ENCODE data around the gene EML6.

EML6 gene

DNA sequence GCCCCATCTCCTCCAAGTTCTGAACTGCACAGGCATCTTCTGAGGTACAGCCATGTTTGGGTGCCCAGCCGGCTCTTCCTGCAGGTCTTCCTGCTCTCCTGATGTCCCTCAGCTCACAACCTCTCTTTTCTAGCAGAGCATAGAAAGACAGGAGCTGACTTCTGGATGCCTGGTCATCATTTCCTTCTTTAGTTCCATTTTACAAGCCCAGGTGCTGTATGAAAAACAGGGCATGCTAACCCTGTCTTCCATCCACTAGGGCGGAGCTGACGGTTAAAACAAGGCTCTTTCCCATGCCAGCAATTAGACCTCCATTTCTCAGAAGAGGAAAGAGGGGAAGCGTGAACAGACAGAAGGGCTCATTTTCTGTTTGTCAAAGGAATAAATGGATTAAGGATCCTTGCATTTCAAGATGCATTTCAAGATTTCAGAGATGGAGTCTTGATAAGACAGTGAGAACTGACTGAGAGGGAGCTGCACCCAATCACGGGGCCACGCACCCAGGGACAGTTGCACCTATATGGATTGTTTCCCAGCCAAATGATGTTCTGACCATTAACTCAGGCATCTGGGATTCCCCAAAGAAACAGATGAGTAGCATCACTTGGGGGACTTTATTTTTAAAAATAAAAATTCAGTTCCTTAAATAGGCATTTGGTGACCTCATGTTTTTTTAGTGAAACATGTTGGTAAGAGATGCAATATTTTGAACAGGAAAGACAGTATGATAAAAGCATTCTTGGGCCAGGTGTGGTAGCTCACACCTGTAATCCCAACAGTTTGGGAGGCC lies 45.8 kb upstream of the EML6 start:
- H3K79me2 ChIP-seq (ENCODE audit: low read length), result no peaks in the 10 kb centered on the region
- H3K27me3 ChIP-seq (ENCODE audit: low read depth, low read length), result peaks cover 67% of the 10 kb centered on the region
- no peak overlapping the region for H3K27ac ChIP-seq (ENCODE audit: low read length)
- H3K4me2 ChIP-seq (ENCODE audit: low read length), result 0 out of 2 replicates have a peak overlapping the region, but pooled peaks have one; percentile 9
- H3K9ac ChIP-seq (ENCODE audit: low read length), result no peak overlapping the region
- TF ChIP-seq EZH2phosphoT487 (IDR thresholded peaks at IDR 0.05; ENCODE audit: low read depth), result no peak
- TF ChIP-seq, protein P1, sequence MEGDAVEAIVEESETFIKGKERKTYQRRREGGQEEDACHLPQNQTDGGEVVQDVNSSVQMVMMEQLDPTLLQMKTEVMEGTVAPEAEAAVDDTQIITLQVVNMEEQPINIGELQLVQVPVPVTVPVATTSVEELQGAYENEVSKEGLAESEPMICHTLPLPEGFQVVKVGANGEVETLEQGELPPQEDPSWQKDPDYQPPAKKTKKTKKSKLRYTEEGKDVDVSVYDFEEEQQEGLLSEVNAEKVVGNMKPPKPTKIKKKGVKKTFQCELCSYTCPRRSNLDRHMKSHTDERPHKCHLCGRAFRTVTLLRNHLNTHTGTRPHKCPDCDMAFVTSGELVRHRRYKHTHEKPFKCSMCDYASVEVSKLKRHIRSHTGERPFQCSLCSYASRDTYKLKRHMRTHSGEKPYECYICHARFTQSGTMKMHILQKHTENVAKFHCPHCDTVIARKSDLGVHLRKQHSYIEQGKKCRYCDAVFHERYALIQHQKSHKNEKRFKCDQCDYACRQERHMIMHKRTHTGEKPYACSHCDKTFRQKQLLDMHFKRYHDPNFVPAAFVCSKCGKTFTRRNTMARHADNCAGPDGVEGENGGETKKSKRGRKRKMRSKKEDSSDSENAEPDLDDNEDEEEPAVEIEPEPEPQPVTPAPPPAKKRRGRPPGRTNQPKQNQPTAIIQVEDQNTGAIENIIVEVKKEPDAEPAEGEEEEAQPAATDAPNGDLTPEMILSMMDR (IDR thresholded peaks at IDR 0.05; ENCODE audit: low read depth, low read length), result no peak
- no peaks in the 10 kb centered on the region for H3K9me3 ChIP-seq (ENCODE audit: insufficient read depth, low read length)
- no peaks in the 10 kb centered on the region for H3K36me3 ChIP-seq (replicated peaks; ENCODE audit: low read depth, low read length)
- H4K20me1 ChIP-seq (ENCODE audit: insufficient read depth, low read length), result peaks cover 4% of the 10 kb centered on the region; the same call in 1 of the 2 replicates
- no peak overlapping the region for H3K4me3 ChIP-seq (ENCODE audit: low read length)
- H2AFZ ChIP-seq (ENCODE audit: low read depth, low read length), result no peak overlapping the region
- peaks cover 36% of the 10 kb centered on the region for H3K4me1 ChIP-seq (ENCODE audit: low read length)

DNA sequence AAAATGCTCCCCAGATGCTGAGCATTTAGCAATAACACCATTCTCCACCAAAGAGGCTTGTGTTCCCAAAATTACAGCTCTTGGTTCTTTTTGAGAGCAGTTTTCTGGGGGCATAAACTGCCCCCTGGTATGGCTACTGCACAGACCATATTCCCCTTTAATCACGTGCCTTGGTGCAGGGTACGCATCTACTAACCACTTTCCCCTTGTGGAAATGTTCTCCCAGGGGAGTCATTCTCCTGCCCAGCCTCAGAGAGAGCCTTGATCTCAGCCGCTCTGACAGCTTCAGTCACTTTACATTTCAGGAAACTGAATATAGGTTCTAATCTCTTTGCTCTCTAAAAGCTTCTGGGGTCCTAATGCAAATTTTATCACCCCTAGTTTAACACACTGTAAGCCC lies 44.7 kb upstream of the EML6 start:
- no peak overlapping the region for H3K27ac ChIP-seq (ENCODE audit: low read length)
- no peak for TF ChIP-seq EZH2phosphoT487 (IDR thresholded peaks at IDR 0.05; ENCODE audit: low read depth)
- TF ChIP-seq, protein P1 (IDR thresholded peaks at IDR 0.05; ENCODE audit: low read depth, low read length), result no peak
- H3K4me1 ChIP-seq (ENCODE audit: low read length), result peaks cover 26% of the 10 kb centered on the region
- no peak overlapping the region for H3K4me3 ChIP-seq (ENCODE audit: low read length)
- H2AFZ ChIP-seq (ENCODE audit: low read depth, low read length), result no peak overlapping the region
- peaks cover 77% of the 10 kb centered on the region for H3K27me3 ChIP-seq (ENCODE audit: low read depth, low read length)
- H3K9ac ChIP-seq (ENCODE audit: low read length), result no peak overlapping the region
- no peaks in the 10 kb centered on the region for H3K79me2 ChIP-seq (ENCODE audit: low read length)
- H3K36me3 ChIP-seq (replicated peaks; ENCODE audit: low read depth, low read length), result no peaks in the 10 kb centered on the region
- H3K4me2 ChIP-seq (ENCODE audit: low read length), result no peak overlapping the region
- H4K20me1 ChIP-seq (ENCODE audit: insufficient read depth, low read length), result peaks cover 4% of the 10 kb centered on the region; the same call in 1 of the 2 replicates
- no peaks in the 10 kb centered on the region for H3K9me3 ChIP-seq (ENCODE audit: insufficient read depth, low read length)

DNA sequence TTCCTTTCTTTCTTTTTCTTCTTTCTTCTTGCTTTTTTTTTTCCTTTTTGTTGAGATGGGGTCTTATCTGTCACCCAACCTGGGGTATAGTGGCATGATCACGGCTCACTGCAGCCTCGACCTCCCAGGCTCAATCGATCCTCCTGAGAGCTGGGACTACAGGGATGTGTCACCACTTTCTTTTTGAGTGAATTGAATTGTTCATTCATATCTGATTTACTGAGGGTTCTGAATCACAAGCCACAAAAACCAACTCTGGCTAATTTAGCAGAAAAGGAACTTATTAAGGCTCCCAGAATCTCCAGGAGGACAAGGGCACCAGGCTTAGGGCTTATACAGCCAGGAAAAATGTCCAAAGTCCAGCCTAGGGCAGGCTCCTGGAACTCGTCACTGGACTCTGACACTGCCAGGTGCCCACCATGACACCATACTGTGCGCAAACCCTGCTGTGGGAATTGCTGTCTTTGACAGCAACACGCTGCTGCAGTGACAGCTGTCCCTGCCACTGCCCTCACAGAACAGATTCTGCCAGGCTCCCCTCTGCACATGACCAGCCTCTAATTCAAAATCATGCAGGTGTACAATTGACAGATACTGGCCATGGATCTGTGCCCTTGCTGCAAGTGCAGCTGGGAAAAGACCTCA lies 42.9 kb upstream of the EML6 start:
- H3K4me1 ChIP-seq (ENCODE audit: low read length), result peaks cover 23% of the 10 kb centered on the region
- H3K27me3 ChIP-seq (ENCODE audit: low read depth, low read length), result peaks cover 83% of the 10 kb centered on the region
- H3K4me2 ChIP-seq (ENCODE audit: low read length), result peak overlapping the region; percentile 54
- TF ChIP-seq, protein P1 (IDR thresholded peaks at IDR 0.05; ENCODE audit: low read depth, low read length), result no peak
- TF ChIP-seq EZH2phosphoT487 (IDR thresholded peaks at IDR 0.05; ENCODE audit: low read depth), result no peak
- 0 out of 2 replicates have a peak overlapping the region, but pooled peaks have one; percentile 8 for H3K4me3 ChIP-seq (ENCODE audit: low read length)
- no peaks in the 10 kb centered on the region for H3K79me2 ChIP-seq (ENCODE audit: low read length)
- no peaks in the 10 kb centered on the region for H3K9me3 ChIP-seq (ENCODE audit: insufficient read depth, low read length)
- no peak overlapping the region for H3K9ac ChIP-seq (ENCODE audit: low read length)
- H3K27ac ChIP-seq (ENCODE audit: low read length), result no peak overlapping the region
- H2AFZ ChIP-seq (ENCODE audit: low read depth, low read length), result no peak overlapping the region
- no peaks in the 10 kb centered on the region for H3K36me3 ChIP-seq (replicated peaks; ENCODE audit: low read depth, low read length)
- peaks cover 4% of the 10 kb centered on the region; the same call in 1 of the 2 replicates for H4K20me1 ChIP-seq (ENCODE audit: insufficient read depth, low read length)

DNA sequence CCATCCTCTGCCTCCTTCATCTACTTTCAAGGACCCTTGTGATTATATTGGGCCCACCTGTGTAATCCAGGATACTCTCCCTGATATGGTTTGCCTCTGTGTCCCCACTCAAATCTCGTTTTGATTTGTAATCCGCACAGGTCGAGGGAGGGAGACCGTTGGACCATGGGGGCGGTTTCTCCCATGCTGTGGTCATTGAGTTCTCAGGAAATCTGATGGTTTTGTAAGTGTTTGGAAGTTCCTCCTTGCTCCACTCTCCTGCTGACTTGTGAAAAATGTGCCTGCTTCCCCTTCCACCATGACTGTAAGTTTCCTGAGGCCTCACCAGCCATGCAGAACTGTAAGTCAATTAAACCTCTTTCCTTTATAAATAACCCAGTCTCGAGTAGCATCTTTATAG lies 42.0 kb upstream of the EML6 start:
- H3K9ac ChIP-seq (ENCODE audit: low read length), result no peak overlapping the region
- H3K4me3 ChIP-seq (ENCODE audit: low read length), result no peak overlapping the region
- no peak overlapping the region for H2AFZ ChIP-seq (ENCODE audit: low read depth, low read length)
- H3K79me2 ChIP-seq (ENCODE audit: low read length), result no peaks in the 10 kb centered on the region
- peak overlapping the region; percentile 54; the same call in 1 of the 2 replicates for H3K4me2 ChIP-seq (ENCODE audit: low read length)
- no peak overlapping the region for H3K27ac ChIP-seq (ENCODE audit: low read length)
- H3K4me1 ChIP-seq (ENCODE audit: low read length), result peaks cover 23% of the 10 kb centered on the region
- no peaks in the 10 kb centered on the region for H3K36me3 ChIP-seq (replicated peaks; ENCODE audit: low read depth, low read length)
- H3K9me3 ChIP-seq (ENCODE audit: insufficient read depth, low read length), result no peaks in the 10 kb centered on the region
- peaks cover 4% of the 10 kb centered on the region; the same call in 1 of the 2 replicates for H4K20me1 ChIP-seq (ENCODE audit: insufficient read depth, low read length)
- peaks cover 79% of the 10 kb centered on the region for H3K27me3 ChIP-seq (ENCODE audit: low read depth, low read length)
- TF ChIP-seq, protein P1 (IDR thresholded peaks at IDR 0.05; ENCODE audit: low read depth, low read length), result no peak
- TF ChIP-seq EZH2phosphoT487 (IDR thresholded peaks at IDR 0.05; ENCODE audit: low read depth), result no peak
